GM21381 (cell line): ENCODE data around the gene DLG4.

ENCODE experiments used
- ATAC-seq: cut with Tn5 transposase; IDR thresholded peaks from one replicate; pipeline ENCODE4 v1.9.1; 2021; ENCODE audit warnings: mild to moderate bottlenecking, moderate library complexity; ENCODE audit not compliant: unreplicated experiment

The DLG4 gene

DNA sequence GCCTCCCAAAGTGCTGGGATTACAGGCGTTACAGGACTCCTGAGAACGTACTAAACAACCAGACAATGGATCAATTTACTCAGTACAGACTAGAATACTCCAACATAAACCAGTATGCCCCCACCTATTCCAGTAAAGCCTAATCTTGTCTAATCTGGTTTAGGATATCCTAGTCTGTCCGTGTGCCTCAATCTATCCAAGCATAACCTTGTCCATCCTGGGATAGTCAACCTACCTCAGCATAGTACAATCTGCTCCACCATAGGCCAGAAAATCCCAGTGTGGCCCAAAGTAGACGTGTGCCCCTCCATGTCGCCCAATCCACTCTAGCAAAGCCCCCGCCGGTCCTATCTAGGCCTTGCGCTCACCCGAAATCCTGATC, 14.1 kb upstream of the DLG4 start:
- no peak for ATAC-seq

DNA sequence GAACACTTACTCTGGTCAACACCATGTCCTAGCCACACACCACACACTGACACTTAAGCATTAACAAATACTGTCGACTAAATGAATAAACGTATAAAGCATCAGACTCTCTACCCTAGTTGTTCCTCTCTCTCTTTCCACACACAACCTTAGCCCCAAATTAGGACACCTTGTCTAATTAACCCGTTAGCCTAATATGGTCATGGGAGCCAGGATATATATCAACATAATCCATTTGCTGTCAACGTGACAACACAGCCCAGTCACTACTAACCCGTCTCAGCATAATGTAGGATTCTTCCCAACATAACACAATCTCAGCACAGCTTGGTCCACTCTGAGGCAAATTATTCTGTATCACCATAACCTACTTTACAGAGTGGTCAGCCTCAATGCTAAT, 12.5 kb upstream of the DLG4 start:
- ATAC-seq = no peak

GRCh38 chr17:7229504-7229903, 9.9 kb upstream of the DLG4 start:
- ATAC-seq = no peak

DNA sequence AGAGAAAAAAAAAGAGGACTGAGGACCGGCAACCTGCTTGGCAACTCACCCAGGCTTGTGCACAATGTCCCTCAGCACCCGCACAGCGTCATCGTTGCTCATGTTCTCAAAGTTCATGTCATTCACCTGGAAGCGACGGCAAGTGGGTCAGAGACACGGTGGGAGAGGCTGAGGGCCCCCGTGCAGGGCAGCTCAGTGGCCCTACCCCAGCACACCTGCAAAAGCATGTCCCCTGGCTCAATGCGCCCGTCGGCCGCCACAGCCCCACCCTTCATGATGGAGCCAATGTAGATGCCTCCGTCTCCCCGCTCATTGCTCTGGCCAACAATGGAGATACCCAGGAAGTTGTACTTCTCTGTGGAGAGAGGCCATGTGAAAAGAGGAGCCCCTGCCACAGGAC, 9.3 kb upstream of the DLG4 start:
- ATAC-seq = no peak

DNA sequence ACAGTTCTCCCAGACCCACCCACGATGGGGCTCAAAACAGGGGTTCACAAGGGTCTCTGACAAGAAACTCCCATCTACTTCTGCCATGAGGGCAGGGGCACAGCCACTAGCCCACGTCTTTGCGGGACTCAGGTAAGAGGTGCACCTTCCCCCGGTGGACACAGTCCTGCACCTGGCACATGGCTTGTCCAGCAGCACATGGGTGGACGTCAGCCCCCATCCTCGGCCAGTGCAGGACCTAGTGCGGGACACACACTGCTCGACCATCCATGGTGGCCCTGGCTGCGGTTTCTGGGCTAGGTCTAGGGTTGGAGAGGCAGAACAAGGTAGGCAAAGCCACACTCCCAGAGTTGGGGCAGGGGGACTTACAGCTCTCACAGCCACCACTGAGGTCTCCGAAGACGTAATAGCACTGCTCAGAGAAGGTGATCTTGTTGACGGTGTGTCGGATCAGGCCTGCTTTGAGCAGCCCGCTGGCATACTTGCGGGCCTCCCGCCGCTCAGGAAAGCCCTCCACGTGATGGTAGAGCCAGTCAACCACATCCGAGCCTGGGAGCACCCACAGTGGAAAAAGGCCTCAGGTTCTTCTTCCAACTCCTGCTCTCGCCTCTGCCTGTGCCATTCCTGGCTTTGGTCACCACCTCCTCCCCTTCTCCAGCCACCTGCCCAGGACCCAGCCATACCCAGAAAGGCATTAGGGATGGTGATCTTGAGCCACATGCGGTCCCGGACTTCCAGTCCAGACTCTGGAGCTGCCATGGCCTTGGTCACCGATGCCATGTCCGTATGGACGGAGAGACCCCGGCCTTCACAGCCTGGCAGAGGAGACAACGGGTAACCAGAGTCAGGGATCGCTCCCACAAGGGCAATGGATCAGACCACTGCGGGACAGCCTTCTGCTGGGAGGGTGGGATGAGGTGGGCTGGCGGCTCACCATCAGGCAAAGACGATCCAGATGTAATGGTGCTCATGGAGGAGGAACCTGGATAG, 7.4 kb upstream of the DLG4 start:
- ATAC-seq = no peak

GRCh38 chr17:7225711-7226331, 6.2 kb upstream of the DLG4 start:
- ATAC-seq = no peak

DNA sequence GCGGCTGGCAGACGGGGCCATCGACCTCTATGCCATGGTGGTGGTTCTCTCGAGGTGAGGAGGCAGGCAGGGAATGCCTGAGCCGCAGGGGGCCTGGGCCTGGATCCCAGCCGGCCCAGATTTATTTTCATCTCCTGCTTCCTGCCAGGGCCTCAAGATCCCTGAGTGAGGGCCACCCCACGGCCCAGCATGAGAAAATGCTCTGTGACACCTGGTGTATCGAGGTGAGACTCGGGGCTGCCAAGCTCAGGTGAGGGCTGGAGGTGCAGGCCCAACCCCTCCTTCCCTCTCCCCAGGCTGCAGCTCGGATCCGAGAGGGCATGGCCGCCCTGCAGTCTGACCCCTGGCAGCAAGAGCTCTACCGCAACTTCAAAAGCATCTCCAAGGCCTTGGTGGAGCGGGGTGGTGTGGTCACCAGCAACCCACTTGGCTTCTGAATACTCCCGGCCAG, 5.0 kb upstream of the DLG4 start:
- ATAC-seq = no peak

DNA sequence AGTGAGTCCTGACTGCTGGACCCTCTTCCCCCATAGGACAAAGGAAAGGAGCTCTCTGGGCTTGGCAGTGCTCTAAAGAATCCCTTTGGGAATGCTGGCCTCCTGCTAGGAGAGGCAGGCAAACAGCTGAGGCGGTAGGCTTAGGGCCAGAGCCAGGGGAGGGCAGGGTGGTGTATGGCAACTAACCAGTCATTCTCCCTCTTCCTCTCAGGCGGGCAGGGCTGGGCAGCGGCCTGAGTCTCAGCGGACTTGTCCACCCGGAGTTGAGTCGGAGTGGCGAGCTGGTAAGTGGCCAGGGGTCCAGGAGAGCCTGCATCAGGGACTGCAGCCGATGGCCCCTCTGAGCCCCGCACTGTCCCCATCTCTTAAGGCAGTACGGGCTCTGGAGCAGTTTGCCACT, 4.5 kb upstream of the DLG4 start:
- no peak for ATAC-seq

DNA sequence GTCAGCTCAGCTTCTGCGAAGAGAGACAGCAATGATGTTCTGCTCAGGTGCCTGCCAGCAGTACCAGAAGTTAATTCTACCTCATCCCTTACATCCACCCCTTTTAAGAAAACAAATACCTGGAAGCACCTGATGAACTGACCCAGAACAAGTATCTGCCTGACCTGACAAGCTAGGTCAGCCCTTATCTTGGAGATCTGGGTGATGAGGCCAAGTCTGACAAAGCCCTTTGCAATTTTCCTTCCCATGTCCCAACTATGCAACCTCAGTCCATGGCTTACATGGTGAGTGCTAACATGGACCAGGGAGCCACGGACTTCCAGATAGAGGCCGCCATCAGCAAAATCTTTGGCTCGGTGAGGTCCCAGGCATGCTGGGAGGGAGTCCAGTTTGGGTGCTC, 3.7 kb upstream of the DLG4 start:
- no peak for ATAC-seq

DNA sequence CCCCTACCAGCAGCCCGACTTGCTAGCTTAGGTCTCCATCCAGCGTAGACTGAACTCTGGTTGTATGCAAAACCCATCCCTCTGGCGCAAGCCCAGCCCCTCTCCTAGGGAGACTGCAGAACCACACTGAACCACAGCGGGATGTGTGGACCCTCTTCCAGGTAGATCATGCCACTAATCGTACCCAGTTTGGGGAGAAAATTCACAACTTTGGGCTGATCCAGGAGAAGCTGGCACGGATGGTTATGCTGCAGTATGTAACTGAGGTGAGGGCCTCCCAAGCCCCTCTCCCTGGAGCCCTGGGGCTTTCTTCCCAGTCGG, 3.3 kb upstream of the DLG4 start:
- ATAC-seq = no peak

GRCh38 chr17:7222093-7222971, 2.7 kb upstream of the DLG4 start:
- no peak for ATAC-seq

- no peak for ATAC-seq
These were observed 1.8 kb upstream of the DLG4 start for GRCh38 chr17:7221278-7222092.

DNA sequence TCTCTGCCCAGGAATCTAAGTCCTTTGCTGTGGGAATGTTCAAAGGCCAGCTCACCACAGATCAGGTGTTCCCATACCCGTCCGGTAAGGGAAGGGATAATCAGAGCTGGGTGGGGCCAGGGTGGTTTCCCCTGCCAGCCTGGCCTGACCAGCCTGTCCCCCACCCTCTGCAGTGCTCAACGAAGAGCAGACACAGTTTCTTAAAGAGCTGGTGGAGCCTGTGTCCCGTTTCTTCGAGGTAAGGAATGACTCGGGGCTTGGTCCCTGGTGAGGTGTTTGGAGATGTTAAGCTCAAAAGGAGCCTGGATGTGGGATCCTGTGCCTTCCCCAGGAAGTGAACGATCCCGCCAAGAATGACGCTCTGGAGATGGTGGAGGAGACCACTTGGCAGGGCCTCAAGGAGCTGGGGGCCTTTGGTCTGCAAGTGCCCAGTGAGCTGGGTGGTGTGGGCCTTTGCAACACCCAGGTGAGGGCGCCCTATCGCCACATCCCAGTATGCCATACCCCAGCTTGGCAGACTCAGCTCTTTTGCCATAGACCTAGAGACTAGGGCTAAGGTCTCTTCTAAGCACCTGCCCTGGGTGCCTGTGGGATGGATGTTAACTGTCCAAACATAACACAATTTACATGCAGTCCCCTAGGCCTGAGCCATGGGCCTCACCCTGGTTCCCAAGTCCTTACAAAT, 1.1 kb upstream of the DLG4 start:
- ATAC-seq = no peak

GRCh38 chr17:7219229-7219811, 316 bp downstream of the DLG4 start:
- no peak for ATAC-seq

DNA sequence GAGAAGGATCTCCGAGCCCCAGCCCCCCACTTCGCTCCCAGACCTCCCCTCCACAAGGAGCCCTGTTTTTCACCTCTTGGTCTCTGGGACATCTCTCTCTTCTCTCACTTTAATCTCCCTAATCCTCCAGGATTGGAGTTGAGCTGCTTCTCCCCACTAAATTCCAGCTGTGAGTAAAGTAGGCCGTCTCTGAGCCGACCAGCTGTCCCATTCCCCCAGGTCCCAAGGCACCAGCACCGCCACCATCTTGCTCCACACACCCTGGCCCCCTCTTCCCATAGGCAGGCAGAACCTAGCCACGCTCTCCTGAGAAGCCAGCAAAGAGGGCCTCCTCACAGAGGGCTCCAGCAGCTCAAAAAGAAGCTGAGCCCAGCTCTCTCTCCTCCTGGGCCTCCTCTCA, 878 bp downstream of the DLG4 start:
- no peak for ATAC-seq

DNA sequence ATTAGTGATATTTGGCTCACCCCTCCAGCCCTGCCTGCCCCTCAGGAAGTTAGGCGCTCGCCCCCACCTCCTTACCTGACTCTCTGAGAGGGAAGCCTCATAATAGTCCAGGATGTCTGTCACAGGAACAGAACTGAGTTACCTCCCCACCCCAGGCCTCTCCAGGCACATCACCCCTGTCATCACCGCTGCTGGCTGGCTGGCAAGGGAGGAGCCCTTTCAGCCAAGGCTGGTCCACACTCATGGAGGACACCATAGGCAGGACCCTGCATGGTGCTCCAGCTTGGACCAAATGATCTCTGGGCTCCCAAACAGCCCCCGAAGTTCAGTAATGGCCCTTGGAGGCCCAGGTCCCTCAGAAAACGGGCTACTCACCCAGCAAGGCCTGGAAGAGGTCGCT, 1.5 kb downstream of the DLG4 start:
- ATAC-seq = no peak

GRCh38 chr17:7217113-7217987, 2.3 kb downstream of the DLG4 start:
- ATAC-seq = no peak

DNA sequence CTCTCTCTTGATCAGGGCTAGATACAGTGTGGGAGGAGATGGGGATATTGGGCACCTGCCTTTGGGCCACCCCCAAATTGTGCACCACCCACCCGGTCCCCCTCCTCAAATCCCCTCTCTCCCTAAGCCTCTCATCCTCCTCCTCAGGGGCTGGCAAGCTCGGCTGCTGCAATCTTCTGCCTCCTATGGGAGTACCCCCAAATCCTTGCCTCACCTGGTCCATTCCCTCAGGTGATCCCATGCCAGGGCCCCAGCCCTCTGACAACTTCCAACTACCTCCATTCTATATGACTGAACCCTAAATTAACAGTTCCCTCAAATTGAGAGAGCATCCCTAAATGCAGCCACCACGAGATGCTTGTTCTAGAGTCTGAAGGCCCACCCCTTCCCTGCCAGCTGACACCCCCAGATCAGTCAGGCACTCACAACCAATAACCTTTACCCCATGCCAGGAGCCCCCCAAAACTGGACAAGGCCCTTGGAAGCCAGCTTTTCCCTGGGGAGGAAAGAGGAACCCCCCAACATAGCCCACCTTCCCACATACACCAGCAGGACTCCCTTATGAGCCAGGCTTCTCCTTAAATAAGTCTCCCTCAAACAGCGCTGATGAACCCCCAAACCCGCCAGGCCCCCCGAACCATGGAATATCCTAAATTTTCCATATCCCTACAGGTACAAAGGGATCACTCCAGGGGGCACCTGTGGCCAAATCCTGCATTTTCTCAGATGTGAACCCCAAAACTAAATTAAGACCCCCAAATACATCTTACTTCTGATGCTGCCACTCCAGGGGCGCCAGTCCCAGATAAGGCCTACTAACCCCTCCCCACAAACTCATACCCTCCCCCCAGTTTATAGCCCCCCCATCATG, 3.2 kb downstream of the DLG4 start:
- no peak for ATAC-seq
